ENCODE measurements around the gene SLC17A5.

The SLC17A5 gene

GRCh38 chr6:73585566-73586415 is 68.0 kb downstream of the SLC17A5 start:
- Histone ChIP-seq H3K4me1 (ENCODE audit: insufficient read depth, poor library complexity, severe bottlenecking) (peaks cover 22% of the 10 kb centered on the region), H3K9me3 (ENCODE audit: severe bottlenecking) (no peaks in the 10 kb centered on the region), H3K27ac (ENCODE audit: poor library complexity, severe bottlenecking) (peak overlapping the region; percentile 62), H3K27me3 (ENCODE audit: insufficient read depth, poor library complexity, severe bottlenecking) (no peaks in the 10 kb centered on the region), H3K36me3 (ENCODE audit: low read depth) (no peaks in the 10 kb centered on the region), H3K4me3 (ENCODE audit: severe bottlenecking) (peak overlapping the region; percentile 3)
- TF ChIP-seq, protein P1, sequence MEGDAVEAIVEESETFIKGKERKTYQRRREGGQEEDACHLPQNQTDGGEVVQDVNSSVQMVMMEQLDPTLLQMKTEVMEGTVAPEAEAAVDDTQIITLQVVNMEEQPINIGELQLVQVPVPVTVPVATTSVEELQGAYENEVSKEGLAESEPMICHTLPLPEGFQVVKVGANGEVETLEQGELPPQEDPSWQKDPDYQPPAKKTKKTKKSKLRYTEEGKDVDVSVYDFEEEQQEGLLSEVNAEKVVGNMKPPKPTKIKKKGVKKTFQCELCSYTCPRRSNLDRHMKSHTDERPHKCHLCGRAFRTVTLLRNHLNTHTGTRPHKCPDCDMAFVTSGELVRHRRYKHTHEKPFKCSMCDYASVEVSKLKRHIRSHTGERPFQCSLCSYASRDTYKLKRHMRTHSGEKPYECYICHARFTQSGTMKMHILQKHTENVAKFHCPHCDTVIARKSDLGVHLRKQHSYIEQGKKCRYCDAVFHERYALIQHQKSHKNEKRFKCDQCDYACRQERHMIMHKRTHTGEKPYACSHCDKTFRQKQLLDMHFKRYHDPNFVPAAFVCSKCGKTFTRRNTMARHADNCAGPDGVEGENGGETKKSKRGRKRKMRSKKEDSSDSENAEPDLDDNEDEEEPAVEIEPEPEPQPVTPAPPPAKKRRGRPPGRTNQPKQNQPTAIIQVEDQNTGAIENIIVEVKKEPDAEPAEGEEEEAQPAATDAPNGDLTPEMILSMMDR (IDR thresholded peaks at IDR 0.05; ENCODE audit: poor library complexity, severe bottlenecking), result no peak
- ATAC-seq (ENCODE audit: low read depth), result peak; percentile 60
- DNase-seq (ENCODE audit: low spot score), result no peak

DNA sequence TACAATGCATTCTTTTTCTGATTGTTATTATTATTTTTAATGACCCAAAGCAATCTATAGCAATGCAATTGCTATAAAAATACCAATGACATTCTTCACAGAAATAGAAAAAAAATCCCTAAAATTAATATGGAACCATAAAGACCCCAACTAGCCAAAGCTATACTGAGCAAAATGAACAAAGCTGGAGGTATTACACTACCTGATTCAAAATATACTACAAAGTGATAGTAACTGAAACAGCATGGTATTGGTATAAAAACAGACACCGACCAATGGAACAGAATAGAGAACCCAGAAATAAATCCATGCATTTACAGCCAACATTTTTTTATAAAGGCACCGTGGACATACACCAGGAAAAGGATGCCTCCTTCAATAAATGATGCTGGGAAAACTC is 72.5 kb downstream of the SLC17A5 start:
- TF ChIP-seq, protein P1 (IDR thresholded peaks at IDR 0.05; ENCODE audit: poor library complexity, severe bottlenecking), result no peak
- Histone ChIP-seq H3K36me3 (ENCODE audit: low read depth) (no peaks in the 10 kb centered on the region), H3K27me3 (ENCODE audit: insufficient read depth, poor library complexity, severe bottlenecking) (no peaks in the 10 kb centered on the region), H3K9me3 (ENCODE audit: severe bottlenecking) (no peaks in the 10 kb centered on the region), H3K4me1 (ENCODE audit: insufficient read depth, poor library complexity, severe bottlenecking) (peaks cover 33% of the 10 kb centered on the region), H3K27ac (ENCODE audit: poor library complexity, severe bottlenecking) (peak overlapping the region; percentile 99), H3K4me3 (ENCODE audit: severe bottlenecking) (no peak overlapping the region)
- no peak for ATAC-seq (ENCODE audit: low read depth)
- no peak for DNase-seq (ENCODE audit: low spot score)

DNA sequence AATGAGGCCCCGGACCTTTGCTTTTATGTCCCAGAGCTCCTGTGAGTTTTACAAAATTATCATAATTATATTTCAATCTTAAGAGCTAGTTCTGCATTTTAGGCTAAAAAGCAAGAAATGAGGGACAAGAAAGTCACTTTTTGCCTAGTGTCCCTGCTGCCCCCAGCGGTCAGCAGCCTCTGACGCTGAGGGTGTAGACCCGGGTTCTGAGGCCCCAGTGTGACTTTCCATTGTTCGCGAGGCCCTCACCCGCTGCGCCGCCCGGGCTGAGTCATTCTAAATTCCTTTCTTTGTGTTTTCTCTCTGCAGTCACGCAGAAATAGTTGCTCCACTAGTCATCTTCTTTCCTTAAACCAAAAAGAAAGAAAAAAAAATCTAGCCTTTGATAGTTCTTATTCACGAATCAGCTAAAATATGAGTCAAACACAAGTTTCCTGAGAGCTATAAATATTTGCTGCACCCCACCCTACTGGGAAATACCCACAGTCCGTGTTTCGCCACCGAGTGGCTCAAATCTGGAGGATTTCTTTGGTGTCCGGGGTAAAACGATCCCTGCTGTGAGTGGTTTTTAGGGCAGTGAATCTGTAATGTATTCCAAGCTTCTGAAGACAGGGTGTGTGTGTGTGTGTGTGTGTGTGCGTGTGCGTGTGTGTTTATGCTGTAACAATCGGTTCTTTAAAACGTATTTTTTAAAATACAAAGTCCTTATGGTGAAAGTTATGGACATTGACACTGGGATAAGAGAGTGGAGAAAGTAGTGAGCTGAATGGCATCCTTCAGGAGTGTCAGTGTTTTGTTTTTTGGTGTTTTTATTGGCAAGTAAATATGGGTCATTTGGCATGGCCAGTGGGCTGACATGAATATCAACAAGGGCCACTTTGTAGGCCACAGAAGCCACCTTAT is 73.3 kb downstream of the SLC17A5 start:
- Histone ChIP-seq H3K36me3 (ENCODE audit: low read depth) (no peaks in the 10 kb centered on the region), H3K9me3 (ENCODE audit: severe bottlenecking) (peaks cover 2% of the 10 kb centered on the region), H3K27me3 (ENCODE audit: insufficient read depth, poor library complexity, severe bottlenecking) (no peaks in the 10 kb centered on the region), H3K4me1 (ENCODE audit: insufficient read depth, poor library complexity, severe bottlenecking) (peaks cover 25% of the 10 kb centered on the region), H3K4me3 (ENCODE audit: severe bottlenecking) (peak overlapping the region; percentile 25), H3K27ac (ENCODE audit: poor library complexity, severe bottlenecking) (peak overlapping the region; percentile 99)
- peak; percentile 93 for ATAC-seq (ENCODE audit: low read depth)
- peak; percentile 91 for DNase-seq (ENCODE audit: low spot score)
- TF ChIP-seq, protein P1 (IDR thresholded peaks at IDR 0.05; ENCODE audit: poor library complexity, severe bottlenecking), result peak; percentile 81

GRCh38 chr6:73579851-73580246 is 73.9 kb downstream of the SLC17A5 start:
- DNase-seq (ENCODE audit: low spot score) (no peak), ATAC-seq (ENCODE audit: low read depth) (peak; percentile 26)
- TF ChIP-seq, protein P1 (IDR thresholded peaks at IDR 0.05; ENCODE audit: poor library complexity, severe bottlenecking), result no peak
- Histone ChIP-seq H3K9me3 (ENCODE audit: severe bottlenecking) (peaks cover 2% of the 10 kb centered on the region), H3K27me3 (ENCODE audit: insufficient read depth, poor library complexity, severe bottlenecking) (no peaks in the 10 kb centered on the region), H3K4me3 (ENCODE audit: severe bottlenecking) (no peak overlapping the region), H3K36me3 (ENCODE audit: low read depth) (no peaks in the 10 kb centered on the region), H3K4me1 (ENCODE audit: insufficient read depth, poor library complexity, severe bottlenecking) (peaks cover 19% of the 10 kb centered on the region), H3K27ac (ENCODE audit: poor library complexity, severe bottlenecking) (peak overlapping the region; percentile 99)
